Natural killer cell (primary cell): ENCODE results near the gene ALG14. TPM values are rescaled to one million over a fixed set of nuclear protein-coding genes. Genes with fewer than 3 reads are reported as not detected.

ENCODE experiments used
- ATAC-seq, 3 donors: fragments of 150-1000 bp in 2 of 3; fragments of 200-7000 bp in 1 of 3; cut with Tn5 transposase; 1 replicate in 1 of 3; 2 replicates in 2 of 3; pipeline ENCODE4 v1.10.0; 2021; ENCODE audit warnings: mild to moderate bottlenecking in 2 of 3, moderate library complexity in 2 of 3
- DNase-seq, 2 donors: peaks; one replicate each; pipeline versions ENCODE4 v3.0.0 to v3.0.0-alpha.2; 2013 to 2021; ENCODE audit warnings: mixed read lengths in 1 of 2
- H3K27ac ChIP-seq: one replicate; pipeline ENCODE4 v1.5.1; 2013; ENCODE audit warnings: mild to moderate bottlenecking, low read length
- H3K27me3 ChIP-seq: one replicate; pipeline ENCODE4 v1.6.1; 2013; ENCODE audit warnings: low read length; ENCODE audit not compliant: control insufficient read depth, insufficient read depth
- H3K36me3 ChIP-seq: one replicate; pipeline ENCODE4 v1.6.1; 2013; ENCODE audit warnings: low read length; ENCODE audit not compliant: control insufficient read depth, insufficient read depth
- H3K4me1 ChIP-seq: one replicate; pipeline ENCODE4 v1.6.1; 2013; ENCODE audit warnings: low read length; ENCODE audit not compliant: control insufficient read depth, insufficient read depth
- H3K4me3 ChIP-seq: one replicate; pipeline ENCODE4 v1.5.1; 2013; ENCODE audit warnings: low read length
- H3K9me3 ChIP-seq: one replicate; pipeline ENCODE4 v1.6.1; 2013; ENCODE audit warnings: low read length; ENCODE audit not compliant: control insufficient read depth, insufficient read depth
- H3K27ac Mint-ChIP-seq, 2 donors: one replicate each; pipeline ENCODE4 v1.8.0; 2022; ENCODE audit warnings: mild to moderate bottlenecking in 2 of 2, mixed read lengths in 2 of 2, moderate library complexity in 1 of 2
- H3K27me3 Mint-ChIP-seq, 2 donors: one replicate each; pipeline ENCODE4 v1.8.0; 2022; ENCODE audit warnings: low read depth in 2 of 2, mixed read lengths in 2 of 2
- H3K36me3 Mint-ChIP-seq: one replicate; pipeline ENCODE4 v1.8.0; 2022; ENCODE audit warnings: mixed read lengths
- H3K4me1 Mint-ChIP-seq, 2 donors: one replicate each; pipeline ENCODE4 v1.8.0; 2022; ENCODE audit warnings: mixed read lengths in 2 of 2
- H3K4me3 Mint-ChIP-seq: one replicate; pipeline ENCODE4 v1.8.0; 2022; ENCODE audit warnings: mild to moderate bottlenecking, moderate library complexity, mixed read lengths
- H3K9me3 Mint-ChIP-seq, 2 donors: one replicate each; pipeline ENCODE4 v1.8.0; 2022; ENCODE audit warnings: mixed read lengths in 2 of 2
- CTCF ChIP-seq: fragments of 200-600 bp; IDR thresholded peaks from one replicate; pipeline ENCODE4 v1.8.0; 2022; ENCODE audit warnings: antibody characterized with exemption
- WGBS: methylation state at CpG from one replicate; pipeline ENCODE4 v1.1.7; 2013; ENCODE audit warnings: missing lambda C conversion rate; ENCODE audit not compliant: insufficient coverage; 5-methylcytosine and 5-hydroxymethylcytosine counted together
- intact Hi-C: fragments of 100-400 bp; cut with micrococcal nuclease; formaldehyde crosslinking; loops from one replicate; pipeline ENCODE4 v1.14.2; 2022
- total RNA-seq, 4 donors: library from RNA; stranded (reverse); fragments of 120-200 nt in 1 of 4; gene quantifications; one replicate each; pipeline versions ENCODE4 v1.2.3 to v1.2.4, GENCODE V29; 2013 to 2022

ALG14 gene
- total RNA-seq, 3 donors from 2014 or later (not counting 1 experiment from before 2014, with no cell fraction given), result 0.48 to 2.3 (median 1.1) TPM

GRCh38 chr1:95108792-95109191 is 36.0 kb upstream of the ALG14 start:
- no peak for ATAC-seq
- intact Hi-C loops, result no loop called here
- DNase-seq, result no peak
- Histone ChIP-seq H3K27ac (no peak overlapping the region), H3K36me3 (no peaks in the 10 kb centered on the region), H3K4me1 (no peaks in the 10 kb centered on the region), H3K9me3 (no peaks in the 10 kb centered on the region), H3K4me3 (no peak overlapping the region), H3K27me3 (peaks cover 3% of the 10 kb centered on the region)
- H3K9me3 Mint-ChIP-seq, result no peaks in the 10 kb centered on the region
- no peak for TF ChIP-seq CTCF
- H3K36me3 Mint-ChIP-seq, result no peaks in the 10 kb centered on the region
- H3K4me3 Mint-ChIP-seq, result no peak overlapping the region
- peaks cover 21 to 46% of the 10 kb centered on the region in 2 donors for H3K27me3 Mint-ChIP-seq
- H3K4me1 Mint-ChIP-seq, result no peaks in the 10 kb centered on the region
- 92% methylated on average over 2 of the region's 2 CpGs for WGBS
- no peak overlapping the region for H3K27ac Mint-ChIP-seq

GRCh38 chr1:95098196-95098595 is 25.4 kb upstream of the ALG14 start:
- no peak overlapping the region for H3K27ac ChIP-seq
- WGBS, result 61% methylated on average over 4 of the region's 4 CpGs
- no peak for ATAC-seq

GRCh38 chr1:95097426-95097825 is 24.7 kb upstream of the ALG14 start:
- Histone ChIP-seq H3K4me3 (no peak overlapping the region), H3K9me3 (no peaks in the 10 kb centered on the region), H3K4me1 (no peaks in the 10 kb centered on the region), H3K36me3 (no peaks in the 10 kb centered on the region), H3K27me3 (no peaks in the 10 kb centered on the region), H3K27ac (no peak overlapping the region)
- Mint-ChIP-seq H3K27me3 (peaks cover 6% of the 10 kb centered on the region in 2 donors), H3K36me3 (no peaks in the 10 kb centered on the region), H3K27ac (no peak overlapping the region), H3K4me3 (no peak overlapping the region), H3K9me3 (no peaks in the 10 kb centered on the region), H3K4me1 (no peaks in the 10 kb centered on the region)
- TF ChIP-seq CTCF, result no peak
- DNase-seq (no peak), ATAC-seq (no peak)
- intact Hi-C loops, result no loop called here
- WGBS, result 76% methylated on average over 3 of the region's 4 CpGs

More at GRCh38 chr1:95098196-95098595, 25.4 kb upstream of the ALG14 start:
- Histone ChIP-seq H3K4me1 (no peaks in the 10 kb centered on the region), H3K9me3 (no peaks in the 10 kb centered on the region), H3K4me3 (no peak overlapping the region), H3K27me3 (no peaks in the 10 kb centered on the region), H3K36me3 (no peaks in the 10 kb centered on the region)
- peaks cover 5 to 6% of the 10 kb centered on the region in 2 donors for H3K27me3 Mint-ChIP-seq
- TF ChIP-seq CTCF, result no peak
- no peaks in the 10 kb centered on the region for H3K36me3 Mint-ChIP-seq
- intact Hi-C loops, result no loop called here
- no peak overlapping the region for H3K27ac Mint-ChIP-seq
- no peaks in the 10 kb centered on the region for H3K9me3 Mint-ChIP-seq
- no peaks in the 10 kb centered on the region for H3K4me1 Mint-ChIP-seq
- no peak overlapping the region for H3K4me3 Mint-ChIP-seq
- DNase-seq, result no peak

GRCh38 chr1:95096218-95096841 is 23.6 kb upstream of the ALG14 start:
- H3K4me3 ChIP-seq, result no peak overlapping the region
- no peak overlapping the region for H3K27ac ChIP-seq
- no peaks in the 10 kb centered on the region for H3K27me3 ChIP-seq
- no peaks in the 10 kb centered on the region for H3K36me3 Mint-ChIP-seq
- H3K9me3 Mint-ChIP-seq, result no peaks in the 10 kb centered on the region
- whole genome bisulfite sequencing, result 83% methylated on average over 6 of the region's 6 CpGs
- no peaks in the 10 kb centered on the region for H3K4me1 ChIP-seq
- no peak for DNase-seq
- H3K4me1 Mint-ChIP-seq, result no peaks in the 10 kb centered on the region
- H3K27me3 Mint-ChIP-seq, result peaks cover 6% of the 10 kb centered on the region in 2 donors
- H3K4me3 Mint-ChIP-seq, result no peak overlapping the region
- no peaks in the 10 kb centered on the region for H3K9me3 ChIP-seq
- intact Hi-C loops, result no loop called here
- H3K36me3 ChIP-seq, result no peaks in the 10 kb centered on the region
- ATAC-seq, result no peak
- no peak for TF ChIP-seq CTCF
- H3K27ac Mint-ChIP-seq, result no peak overlapping the region
